Measurements from ENCODE around the gene THBS3.
"Not testable (repeated sequence)": the region's sequence is repeated elsewhere in the genome, so short reads cannot be mapped to it uniquely, and the experiment has no call there.

The THBS3 gene

DNA sequence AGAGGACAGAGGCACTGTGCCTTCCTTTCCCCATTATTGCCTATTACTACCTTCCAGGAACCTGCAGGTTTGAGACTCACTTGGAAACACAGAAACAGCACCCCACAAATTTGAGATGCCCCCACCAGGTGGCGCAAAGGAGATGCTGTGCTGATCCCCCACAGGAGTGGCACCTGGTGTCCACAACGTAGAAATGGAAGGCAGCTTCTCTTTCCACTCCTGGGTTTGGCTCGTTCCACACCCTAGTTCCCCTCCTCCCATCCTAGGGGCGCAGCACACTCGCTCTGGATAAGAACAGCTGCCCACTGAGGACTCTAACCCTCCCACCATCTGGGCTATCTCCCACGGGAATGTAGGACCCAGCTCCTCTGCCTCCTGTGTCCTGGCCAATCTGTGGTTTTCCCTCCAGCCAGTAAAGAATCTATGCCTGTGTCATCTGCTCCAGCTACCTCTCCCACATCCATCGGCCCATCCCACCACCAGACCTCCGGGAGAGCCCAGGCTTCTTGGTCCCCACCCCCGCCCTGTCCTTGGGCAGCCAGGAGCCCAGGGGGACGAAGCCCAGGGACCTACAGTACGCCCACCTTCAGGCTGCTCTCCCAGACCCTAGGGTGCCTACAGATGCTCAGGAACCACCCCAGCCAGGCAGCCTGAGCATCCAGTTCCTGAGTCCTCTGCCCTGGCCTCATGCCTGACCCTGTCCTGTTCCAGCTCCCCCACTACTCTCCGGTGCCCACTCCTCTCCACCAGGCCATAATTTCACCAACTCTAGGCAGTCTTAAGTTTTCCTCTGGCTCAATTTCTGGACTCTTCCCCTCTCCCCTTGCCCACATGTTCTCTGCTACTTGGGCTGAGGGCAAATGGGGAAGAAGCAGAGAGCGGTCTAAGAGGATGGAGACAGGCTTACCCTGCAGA lies 549 bp downstream of the THBS3 start:
- peak; percentile 85 for DNase-seq

DNA sequence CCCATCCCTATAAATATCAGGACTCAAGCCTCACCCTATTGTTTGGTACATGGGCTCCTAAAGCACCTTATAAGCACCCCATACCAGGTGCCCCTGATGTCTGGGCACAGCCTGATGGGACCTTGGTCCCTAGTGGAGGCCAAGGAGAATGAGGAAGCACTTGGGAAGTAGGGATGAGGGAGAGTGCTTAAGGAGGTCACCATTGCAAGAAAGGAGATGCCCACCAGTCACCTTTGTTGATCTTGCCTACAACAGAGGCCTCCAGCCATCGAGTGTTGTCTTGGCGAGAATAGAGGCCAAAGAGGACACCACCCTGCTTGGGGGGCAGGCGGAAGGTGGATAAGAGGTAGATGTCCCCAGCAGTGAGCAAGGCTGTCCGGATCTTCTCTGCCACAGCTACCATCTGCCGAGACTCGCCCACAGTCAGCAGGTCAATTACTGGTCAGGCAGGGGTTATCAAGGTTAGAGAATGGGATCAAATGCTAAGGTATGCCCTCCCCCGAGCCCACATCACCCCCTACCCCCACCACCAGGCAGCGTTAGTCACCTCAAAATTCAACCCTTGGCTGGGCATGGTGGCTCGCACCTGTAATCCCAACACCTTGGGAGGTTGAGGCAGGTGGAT lies 1.6 kb downstream of the THBS3 start:
- DNase-seq, result no peak

DNA sequence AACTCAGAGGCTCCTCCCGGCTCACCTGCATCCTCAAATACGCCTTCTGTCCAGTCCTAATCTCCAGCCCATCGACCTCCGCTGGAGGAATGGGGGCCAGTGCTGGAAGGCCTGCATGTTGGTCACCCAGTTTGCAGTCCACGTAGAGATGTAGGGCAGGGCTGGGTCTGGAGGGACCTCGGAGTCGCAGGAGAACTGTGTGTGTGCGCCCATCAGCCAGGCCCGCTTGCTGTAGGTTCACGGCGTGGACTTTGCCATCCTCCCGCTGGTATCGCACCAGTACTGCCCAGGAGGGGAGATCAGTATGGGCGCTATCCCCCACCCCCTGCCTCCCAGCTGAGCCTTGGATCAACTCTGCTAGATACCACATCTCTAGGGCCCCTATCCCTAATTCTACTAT lies 2.7 kb downstream of the THBS3 start:
- DNase-seq, result no peak

DNA sequence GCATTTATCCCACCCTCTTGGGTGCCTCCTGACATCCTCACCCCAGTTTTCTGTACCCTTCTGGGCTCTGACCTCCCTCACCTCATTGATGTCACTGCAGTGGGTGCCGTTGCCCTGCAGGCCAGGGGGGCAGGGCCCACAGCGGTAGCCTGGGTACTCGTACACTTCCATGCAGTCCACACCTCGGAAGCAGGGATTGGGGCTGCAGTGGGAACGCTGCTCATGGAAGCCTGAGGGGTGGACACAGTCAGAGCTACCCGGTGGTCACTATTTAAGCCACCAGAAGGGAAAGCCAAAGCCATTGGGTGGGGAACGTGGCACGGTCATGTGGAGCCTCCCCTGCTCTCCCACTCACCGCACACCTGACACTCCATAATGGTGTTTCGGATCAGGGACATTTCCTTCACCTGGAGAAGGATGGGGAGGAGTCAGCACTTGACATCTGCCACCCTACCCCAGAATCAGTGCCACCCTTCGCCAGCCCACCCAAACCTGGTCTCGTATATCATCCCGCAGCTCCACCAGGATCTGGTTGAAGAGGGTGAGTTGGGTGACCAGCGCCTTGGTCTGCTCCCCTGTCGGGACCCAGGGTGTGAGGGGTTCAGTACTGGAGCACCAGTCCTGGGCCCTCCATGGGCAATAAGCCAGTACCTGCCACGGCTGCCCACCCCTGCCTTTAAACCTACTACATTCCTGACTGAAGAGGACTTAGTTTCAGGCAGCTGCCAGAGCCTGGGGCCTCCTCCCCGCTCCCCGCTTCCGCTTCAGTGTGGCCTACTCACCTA lies 4.8 kb downstream of the THBS3 start:
- DNase-seq, result no peak

DNA sequence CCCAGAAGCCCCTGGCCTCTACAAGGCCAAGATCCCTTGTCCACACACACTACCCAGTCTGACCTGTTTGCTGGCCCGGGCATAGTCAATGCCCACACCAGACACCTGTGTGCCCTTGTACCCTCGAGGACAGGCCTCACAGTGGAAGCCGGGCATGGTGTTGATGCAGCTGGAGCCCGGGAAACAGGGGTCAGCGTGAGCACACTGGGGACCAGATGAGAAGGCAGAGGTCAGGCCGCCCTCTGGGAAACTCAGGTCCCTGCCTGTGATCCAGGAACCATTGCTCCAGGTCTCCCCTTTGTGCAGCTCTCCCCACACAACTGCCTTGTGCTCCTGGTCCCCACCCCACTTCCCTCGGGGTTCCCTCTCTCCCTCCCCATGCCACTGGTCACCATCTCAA lies 5.5 kb downstream of the THBS3 start:
- DNase-seq, result no peak

DNA sequence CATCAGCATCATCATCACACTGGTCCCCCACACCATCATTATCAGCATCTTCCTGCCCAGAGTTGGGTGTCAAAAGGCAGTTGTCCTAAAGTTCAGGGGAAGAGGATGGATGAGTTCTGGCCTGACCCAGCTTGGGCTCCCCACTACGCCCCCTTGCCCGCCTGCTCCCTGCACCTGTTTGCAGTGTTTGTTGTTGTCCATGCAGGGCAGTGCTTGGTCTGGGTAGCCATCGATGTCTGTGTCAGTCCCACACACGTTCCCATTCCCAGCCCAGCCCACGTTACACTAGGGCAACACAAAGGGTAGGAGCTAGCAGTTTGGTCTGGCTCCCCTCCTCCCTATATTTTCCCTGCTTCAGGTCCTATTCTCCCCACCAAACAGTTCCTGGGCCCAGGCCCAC lies 6.8 kb downstream of the THBS3 start:
- no peak for DNase-seq

DNA sequence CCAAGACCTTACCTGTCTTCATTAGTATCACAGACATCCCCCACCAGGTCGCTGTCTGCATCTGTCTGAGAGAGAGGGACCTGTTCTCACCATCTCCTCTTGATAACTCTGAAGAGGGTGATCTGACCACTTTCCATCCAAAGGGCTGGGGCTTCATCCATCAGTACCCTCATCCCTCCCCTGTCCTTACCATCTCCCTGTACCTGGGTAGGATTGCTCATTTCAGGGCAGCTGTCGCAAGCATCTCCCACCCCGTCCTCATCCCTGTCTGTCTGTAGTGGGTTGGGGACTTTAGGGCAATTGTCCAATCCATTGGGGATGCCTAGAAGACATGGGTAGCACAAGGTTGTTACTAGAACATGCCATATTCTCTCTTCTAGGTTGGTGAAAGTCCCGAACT lies 7.9 kb downstream of the THBS3 start:
- DNase-seq, result no peak

DNA sequence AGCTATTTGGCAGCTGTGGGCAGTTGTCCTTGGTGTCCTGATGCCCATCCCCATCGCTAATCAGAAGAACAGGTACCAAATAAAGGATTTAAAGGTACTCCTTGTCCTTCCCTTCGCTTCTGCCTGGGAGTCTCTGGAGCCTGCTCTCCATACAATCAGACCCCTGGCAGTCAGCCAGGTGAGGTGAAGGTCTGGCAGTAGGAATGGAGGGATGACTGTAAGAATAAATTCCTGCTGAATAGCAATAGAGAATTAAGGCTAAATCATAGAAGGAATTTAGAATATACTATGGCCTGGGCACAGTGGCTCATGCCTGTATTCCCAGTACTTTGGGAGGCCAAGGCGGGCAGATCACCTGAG lies 9.2 kb downstream of the THBS3 start:
- DNase-seq, result no peak

DNA sequence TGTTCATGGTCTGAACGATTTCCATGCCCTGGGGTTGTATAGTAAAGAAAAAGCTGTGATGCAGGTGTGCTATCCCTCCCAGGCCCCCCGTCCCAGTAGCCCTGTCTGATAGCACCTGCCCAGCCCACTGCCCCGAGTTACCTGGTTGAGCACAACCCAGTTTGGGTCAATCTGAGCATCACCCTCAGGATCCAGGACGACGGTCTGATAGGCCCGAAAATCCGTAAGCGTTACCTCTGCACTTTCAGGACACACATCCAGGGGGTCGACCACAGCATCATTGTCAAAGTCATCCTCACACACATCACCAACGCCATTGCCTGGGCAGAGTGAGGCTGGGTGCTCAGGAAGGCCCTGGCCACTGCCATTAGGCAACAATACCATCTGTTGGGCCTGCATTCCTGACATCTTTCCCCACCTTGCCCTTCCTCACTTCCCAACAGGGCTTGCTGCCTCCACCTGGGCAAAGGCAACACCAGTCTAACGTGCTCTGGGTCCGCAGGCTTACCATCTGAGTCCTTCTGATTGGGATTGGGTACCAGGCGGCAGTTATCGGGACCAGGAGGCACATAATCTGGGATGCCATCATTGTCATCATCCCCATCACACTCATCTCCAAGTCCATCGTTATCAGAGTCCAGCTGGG lies 9.7 kb downstream of the THBS3 start:
- DNase-seq, result no peak

DNA sequence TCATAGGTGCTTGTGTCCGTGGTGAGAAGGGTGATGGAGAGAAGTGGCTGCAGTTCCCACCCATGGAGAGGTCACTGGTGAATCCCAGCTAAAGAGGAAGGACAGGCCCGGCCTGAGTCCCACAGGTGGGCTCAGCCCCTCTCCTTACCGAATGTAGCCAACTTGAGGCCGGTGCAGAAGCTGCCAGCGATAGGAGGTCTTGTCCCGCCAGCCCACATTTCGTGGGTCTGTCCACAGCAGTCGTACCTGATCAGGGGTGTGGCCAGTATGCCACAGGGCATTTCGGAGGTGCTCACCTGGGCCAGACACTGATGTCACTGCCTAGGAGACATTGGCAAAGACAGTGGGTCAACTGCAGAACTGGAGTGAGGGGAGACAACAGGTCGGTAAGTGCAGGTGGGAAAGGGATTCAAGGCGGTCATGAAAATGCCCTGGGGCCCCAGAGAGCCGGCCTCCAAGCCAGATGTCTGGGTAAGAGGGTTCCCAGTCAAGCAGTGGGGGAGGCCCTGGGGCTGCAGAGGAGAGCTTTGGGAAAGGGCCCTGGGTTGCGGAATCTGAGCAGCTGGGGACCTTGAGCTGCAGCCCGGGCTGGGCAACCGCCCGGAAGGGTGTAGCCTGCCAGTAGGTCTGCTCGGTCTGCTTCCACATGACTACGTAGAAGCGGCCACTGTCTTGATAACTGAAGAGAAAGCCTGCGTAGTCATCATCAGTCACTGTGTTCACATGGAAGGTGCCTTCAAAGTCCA lies 10.6 kb downstream of the THBS3 start:
- DNase-seq, result no peak

DNA sequence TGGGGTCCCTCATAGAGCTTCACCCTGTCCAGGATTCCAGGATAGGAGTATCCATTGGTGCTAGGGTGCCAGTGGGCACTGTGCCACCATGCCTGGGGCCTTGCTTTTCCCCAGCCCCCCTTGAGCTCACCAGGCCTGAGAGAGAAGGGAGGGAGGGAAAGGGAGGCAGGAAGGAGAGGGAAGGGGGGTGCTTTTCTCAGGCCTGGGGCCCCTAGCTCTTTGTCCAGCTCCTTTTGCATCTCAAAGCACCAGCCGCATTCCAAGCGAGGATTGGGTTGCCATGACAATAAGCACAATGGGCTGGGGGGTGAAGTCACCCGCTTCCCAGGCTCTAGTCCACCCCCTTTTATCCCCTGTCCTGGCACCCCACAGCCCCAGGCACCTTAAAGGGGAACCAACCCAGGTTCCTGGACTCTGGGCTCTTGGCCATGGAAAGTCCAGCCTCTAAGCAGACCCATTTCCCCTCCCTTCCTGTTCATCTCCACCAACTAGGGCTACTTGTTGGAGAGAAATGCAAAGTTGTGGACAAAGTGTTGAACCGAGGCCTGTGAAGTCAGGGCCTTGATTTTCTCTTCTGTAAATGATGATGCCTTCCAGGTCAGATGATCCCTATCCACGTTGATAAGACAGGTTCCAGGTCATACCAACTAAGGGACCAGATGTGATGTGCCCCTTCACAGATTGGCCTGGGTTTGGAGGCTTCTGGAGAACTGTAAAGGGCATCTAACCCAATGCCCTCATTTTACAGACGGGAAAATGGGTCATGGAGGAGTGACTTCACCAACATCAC lies 11.4 kb downstream of the THBS3 start:
- DNase-seq, result no peak

DNA sequence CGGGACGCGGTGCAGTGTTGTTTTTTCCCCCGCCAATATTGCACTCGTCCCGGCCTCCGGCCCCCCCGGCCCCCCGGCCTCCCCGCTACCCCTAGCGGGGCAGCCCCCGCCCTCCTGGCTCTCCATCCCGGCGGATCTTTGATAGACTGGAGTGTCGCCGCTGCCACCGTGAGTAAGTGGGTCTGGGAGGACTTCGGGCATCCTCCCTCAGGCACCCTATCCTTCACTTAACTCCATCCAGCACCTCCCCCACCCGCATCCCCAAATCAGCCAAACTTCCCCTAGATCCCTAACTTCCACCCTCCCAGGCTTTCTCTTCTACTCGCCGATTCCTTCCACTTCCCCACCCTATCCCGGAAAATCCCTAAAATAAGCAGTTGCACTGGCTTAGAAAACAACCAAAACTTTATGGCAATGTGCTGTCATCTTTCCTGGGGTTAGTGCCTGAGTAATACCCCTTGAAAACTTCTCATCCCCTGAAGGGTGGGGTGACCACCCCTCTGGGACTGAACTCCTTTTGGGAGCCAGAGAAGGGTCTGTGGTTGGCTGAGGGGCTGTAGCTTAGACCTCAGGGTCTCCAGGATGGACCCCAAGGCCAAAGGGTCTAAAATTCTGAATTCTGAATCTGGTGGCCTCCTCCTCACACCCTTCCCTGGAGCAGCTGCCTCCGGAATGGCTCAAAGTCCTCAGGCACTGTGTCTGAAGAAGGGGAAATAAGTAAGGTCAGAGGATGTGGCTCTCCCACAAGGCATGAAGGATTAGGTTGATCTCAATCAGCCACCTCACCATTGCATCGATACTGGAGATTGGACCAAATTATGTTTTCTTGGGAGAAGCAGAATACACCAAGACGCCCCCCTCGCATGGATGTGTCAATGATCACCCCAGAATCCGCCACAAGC lies 12.2 kb downstream of the THBS3 start:
- DNase-seq, result no peak

DNA sequence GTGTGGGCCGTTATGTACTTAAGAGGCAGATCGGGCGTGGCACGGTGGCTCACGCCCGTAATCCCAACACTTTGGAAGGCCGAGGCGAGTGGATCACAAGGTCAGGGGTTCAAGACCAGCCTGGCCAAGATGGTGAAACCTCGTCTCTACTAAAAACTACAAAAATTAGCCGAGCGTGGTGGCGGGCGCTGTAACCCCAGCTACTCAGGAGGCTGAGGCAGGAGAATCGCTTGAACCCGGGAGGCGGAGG lies 13.8 kb downstream of the THBS3 start:
- not testable (repeated sequence) for DNase-seq

DNA sequence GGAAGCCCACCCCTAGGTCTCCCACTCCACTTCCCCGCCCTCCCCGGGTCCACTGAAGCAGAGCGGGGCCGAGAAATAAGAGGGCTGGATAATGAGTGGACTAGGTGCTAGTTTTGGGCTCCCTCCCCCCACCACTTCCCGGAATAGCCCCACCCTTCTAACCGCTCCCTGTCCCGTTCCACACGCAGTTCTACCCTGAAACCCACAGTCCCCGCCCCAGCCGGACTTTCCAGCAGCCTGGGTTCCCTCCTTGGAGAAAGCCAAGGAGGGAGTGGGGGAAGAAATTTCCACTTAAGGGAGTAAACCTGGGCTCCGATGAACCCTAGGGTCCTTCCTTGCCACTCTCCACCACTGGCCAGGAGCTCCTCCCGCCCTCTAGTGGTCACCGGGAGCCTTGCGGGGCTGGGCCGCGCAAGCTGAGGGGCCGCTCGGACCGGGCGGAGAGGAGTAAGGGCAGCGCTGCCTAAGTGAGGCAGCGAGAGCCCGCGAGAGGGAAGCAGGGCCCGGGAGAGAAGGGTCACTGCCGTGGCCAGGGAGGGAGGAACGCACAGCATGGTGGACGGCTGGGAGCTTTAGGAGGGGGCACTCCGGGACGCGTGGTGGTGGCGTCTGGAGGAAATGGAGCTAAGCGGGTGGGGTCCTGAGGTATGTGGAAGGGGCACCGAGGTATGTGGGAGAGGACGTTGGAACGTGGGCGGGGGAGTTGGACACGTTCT lies 14.3 kb downstream of the THBS3 start:
- DNase-seq, result peak; percentile 72

DNA sequence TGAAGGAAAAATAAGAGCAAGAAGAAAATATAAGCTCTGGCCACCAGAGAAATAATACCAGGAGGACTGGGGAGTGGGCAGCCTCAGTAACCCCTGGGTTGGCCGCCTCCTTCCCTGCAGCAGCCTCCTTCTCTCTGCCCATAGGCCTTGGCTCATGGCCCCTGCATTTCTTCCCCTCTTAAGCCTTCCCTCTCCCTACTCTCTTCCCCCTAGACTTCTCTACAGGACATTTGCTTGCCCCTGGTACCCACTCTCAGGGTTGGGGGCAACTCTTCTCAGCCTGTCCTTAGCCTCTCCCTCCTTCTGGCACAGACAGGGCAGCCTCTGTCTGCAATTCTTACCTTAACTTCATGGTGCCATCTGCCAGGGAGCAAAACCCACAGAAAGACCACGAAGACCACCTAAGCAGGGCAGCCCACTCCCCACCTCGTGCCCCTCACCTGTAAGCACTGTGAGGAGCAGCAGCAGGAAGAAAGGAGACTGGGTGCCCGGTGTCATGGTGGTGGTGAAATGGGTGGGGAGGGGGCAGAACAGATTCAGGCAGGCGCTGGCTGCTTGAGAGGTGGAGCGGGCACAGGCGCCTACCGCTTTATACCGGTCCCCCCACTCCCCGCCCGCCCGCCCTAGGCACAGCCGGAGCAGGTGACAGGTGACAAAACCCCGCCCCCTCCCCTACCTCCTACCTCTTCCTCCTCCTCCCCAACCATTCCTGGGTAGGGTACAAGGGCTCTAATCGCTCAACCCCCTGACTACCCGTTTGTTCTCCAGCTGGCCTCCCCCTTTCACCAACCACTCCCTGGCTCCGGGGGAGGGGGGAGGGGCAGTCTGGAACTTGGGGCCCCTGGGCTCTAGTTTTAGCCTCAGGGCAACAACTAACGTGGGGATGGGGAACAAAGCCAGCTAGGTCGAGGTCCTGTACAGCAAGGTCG lies 15.1 kb downstream of the THBS3 start:
- DNase-seq, result peak; percentile 34

DNA sequence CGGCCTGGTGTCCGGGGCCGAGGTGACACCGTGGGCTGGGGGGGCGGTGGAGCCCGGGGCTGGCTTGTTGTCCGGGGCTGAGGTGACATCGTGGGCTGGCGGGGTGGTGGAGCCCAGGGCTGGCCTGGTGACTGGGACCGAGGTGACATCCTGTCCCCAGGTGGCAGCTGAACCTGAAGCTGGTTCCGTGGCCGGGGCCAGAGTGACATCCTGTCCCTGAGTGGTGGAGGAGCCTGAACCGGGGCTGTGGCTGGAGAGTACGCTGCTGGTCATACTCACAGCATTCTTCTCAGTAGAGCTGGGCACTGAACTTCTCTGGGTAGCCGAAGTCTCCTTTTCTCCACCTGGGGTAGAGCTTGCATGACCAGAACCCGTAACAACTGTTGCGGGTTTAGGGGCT lies 15.8 kb downstream of the THBS3 start:
- no peak for DNase-seq

DNA sequence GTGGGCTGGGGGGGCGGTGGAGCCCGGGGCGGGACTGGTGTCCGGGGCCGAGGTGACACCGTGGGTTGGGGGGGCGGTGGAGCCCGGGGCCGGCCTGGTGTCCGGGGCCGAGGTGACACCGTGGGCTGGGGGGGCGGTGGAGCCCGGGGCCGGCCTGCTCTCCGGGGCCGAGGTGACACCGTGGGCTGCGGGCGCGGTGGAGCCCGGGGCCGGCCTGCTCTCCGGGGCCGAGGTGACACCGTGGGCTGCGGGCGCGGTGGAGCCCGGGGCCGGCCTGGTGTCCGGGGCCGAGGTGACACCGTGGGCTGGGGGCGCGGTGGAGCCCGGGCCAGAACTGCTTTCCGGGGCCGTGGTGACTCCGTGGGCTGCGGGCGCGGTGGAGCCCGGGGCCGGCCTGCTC lies 17.8 kb downstream of the THBS3 start:
- DNase-seq, result not testable (repeated sequence)

DNA sequence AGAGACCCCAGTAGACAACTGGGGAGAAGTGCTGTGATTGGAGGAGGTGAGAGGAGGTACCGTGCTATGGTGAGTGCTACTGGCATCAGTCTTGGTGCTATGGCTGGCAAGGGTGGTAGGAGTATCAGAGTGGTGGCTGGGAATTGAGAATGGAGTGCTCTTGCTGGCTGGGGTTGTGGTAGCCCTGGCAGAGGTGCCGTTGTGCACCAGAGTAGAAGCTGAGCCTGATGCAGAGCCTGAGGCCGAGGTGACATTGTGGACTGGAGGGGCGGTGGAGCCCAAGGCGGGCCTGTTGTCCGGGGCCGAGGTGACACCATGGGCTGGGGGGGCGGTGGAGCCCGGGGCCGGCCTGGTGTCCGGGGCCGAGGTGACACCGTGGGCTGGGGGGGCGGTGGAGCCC lies 19.4 kb downstream of the THBS3 start:
- no peak for DNase-seq

DNA sequence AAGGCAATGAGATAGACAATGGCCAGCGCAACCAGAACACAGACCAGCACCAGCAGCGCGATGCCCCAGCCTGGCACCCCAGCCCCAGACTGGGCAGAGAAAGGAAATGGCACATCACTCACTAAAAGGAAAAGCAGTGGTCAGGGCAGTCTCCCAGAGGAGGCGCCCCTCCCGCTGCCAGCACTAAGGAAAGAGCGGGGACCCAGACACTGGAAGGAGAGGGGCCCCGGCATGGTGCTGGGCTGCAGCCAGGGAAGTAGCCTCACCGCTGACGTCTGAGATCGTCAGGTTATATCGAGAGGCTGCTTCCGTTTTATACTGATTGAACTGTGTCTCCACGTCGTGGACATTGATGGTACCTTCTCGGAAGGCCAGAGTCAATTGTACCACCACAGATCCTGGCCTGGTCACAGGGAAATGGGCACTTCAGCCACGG lies 20.2 kb downstream of the THBS3 start:
- no peak for DNase-seq

All from stimulated activated naive CD4-positive, alpha-beta T cell treated with Interleukin-2 at 50 U/mL for 16 hours (primary cell).